ENCODE results near the gene EIPR1.

The EIPR1 gene

GRCh38 chr2:3293221-3293620 lies 84.4 kb downstream of the EIPR1 start:
- TF ChIP-seq CTCF (IDR thresholded peaks at IDR 0.05; ENCODE audit: borderline replicate concordance, control extremely low read depth, extremely low read depth, insufficient read depth, missing control alignments) = no peak
- DNase-seq (ENCODE audit: low spot score) = no peak
- in situ Hi-C loops (cut with MboI; ENCODE audit: low sequenced_read_pairs, unreplicated experiment) = no loop called here

GRCh38 chr2:3292416-3292815 lies 85.2 kb downstream of the EIPR1 start:
- in situ Hi-C loops (cut with MboI; ENCODE audit: low sequenced_read_pairs, unreplicated experiment) = no loop called here
- no peak for TF ChIP-seq CTCF (IDR thresholded peaks at IDR 0.05; ENCODE audit: borderline replicate concordance, control extremely low read depth, extremely low read depth, insufficient read depth, missing control alignments)
- no peak for DNase-seq (ENCODE audit: low spot score)

GRCh38 chr2:3291750-3292149 lies 85.9 kb downstream of the EIPR1 start:
- DNase-seq (ENCODE audit: low spot score) = no peak
- TF ChIP-seq CTCF (IDR thresholded peaks at IDR 0.05; ENCODE audit: borderline replicate concordance, control extremely low read depth, extremely low read depth, insufficient read depth, missing control alignments) = no peak
- in situ Hi-C loops (cut with MboI; ENCODE audit: low sequenced_read_pairs, unreplicated experiment) = no loop called here

- in situ Hi-C loops (cut with MboI; ENCODE audit: low sequenced_read_pairs, unreplicated experiment) = no loop called here
- no peak for DNase-seq (ENCODE audit: low spot score)
- TF ChIP-seq CTCF (IDR thresholded peaks at IDR 0.05; ENCODE audit: borderline replicate concordance, control extremely low read depth, extremely low read depth, insufficient read depth, missing control alignments) = no peak
Measured at GRCh38 chr2:3291113-3291512, 86.5 kb downstream of the EIPR1 start.

- DNase-seq (ENCODE audit: low spot score) = no peak
- no peak for TF ChIP-seq CTCF (IDR thresholded peaks at IDR 0.05; ENCODE audit: borderline replicate concordance, control extremely low read depth, extremely low read depth, insufficient read depth, missing control alignments)
- in situ Hi-C loops (cut with MboI; ENCODE audit: low sequenced_read_pairs, unreplicated experiment) = no loop called here
Measured at GRCh38 chr2:3290655-3291054, 87.0 kb downstream of the EIPR1 start.

GRCh38 chr2:3289971-3290370 lies 87.6 kb downstream of the EIPR1 start:
- DNase-seq (ENCODE audit: low spot score) = no peak
- no peak for TF ChIP-seq CTCF (IDR thresholded peaks at IDR 0.05; ENCODE audit: borderline replicate concordance, control extremely low read depth, extremely low read depth, insufficient read depth, missing control alignments)
- in situ Hi-C loops (cut with MboI; ENCODE audit: low sequenced_read_pairs, unreplicated experiment) = no loop called here

- no peak for TF ChIP-seq CTCF (IDR thresholded peaks at IDR 0.05; ENCODE audit: borderline replicate concordance, control extremely low read depth, extremely low read depth, insufficient read depth, missing control alignments)
- DNase-seq (ENCODE audit: low spot score) = no peak
- in situ Hi-C loops (cut with MboI; ENCODE audit: low sequenced_read_pairs, unreplicated experiment) = no loop called here
Measured at GRCh38 chr2:3289526-3289925, 88.1 kb downstream of the EIPR1 start.

Measured in GM13976 (cell line).